CD8-positive, alpha-beta memory T cell (primary cell): ENCODE data around the gene OSGIN1. TPM values are rescaled to one million over a fixed set of nuclear protein-coding genes. Genes with fewer than 3 reads are reported as not detected.

Experiments used
- CTCF ChIA-PET: fragments of 350-600 bp; sonication (Branson Sonifier 250); formaldehyde crosslinking; loops from one replicate; lab custom pipeline; 2021; ENCODE audit warnings: antibody characterized with exemption; lab: Charles Lee
- POLR2A ChIA-PET: fragments of 350-600 bp; sonication (Branson Sonifier 250); formaldehyde crosslinking; loops from one replicate; lab custom pipeline; 2021; ENCODE audit warnings: antibody characterized with exemption; lab: Charles Lee
- DNase-seq, 5 donors: peaks; one replicate each; pipeline versions ENCODE4 v3.0.0 to v3.0.0-alpha.2; 2020 to 2022; ENCODE audit warnings: mixed read lengths in 1 of 5
- H3K27ac ChIP-seq: one replicate; pipeline ENCODE4 v1.7.0; 2013; ENCODE audit warnings: low read depth, mild to moderate bottlenecking, low read length, moderate library complexity
- H3K27me3 ChIP-seq: 2 replicates; pipeline ENCODE4 v1.7.0; 2013; ENCODE audit warnings: low read length, mild to moderate bottlenecking; ENCODE audit not compliant: insufficient read depth, poor library complexity, severe bottlenecking
- H3K36me3 ChIP-seq: 2 replicates; pipeline ENCODE4 v1.7.0; 2013; ENCODE audit warnings: mild to moderate bottlenecking, low read length, moderate library complexity; ENCODE audit not compliant: insufficient read depth
- H3K4me1 ChIP-seq: 2 replicates; pipeline ENCODE4 v1.7.0; 2013; ENCODE audit warnings: mild to moderate bottlenecking, low read length, moderate library complexity; ENCODE audit not compliant: insufficient read depth
- H3K4me3 ChIP-seq: 2 replicates; pipeline ENCODE4 v1.7.0; 2013; ENCODE audit warnings: mild to moderate bottlenecking, low read length
- H3K9me3 ChIP-seq: 2 replicates; pipeline ENCODE4 v1.7.0; 2013; ENCODE audit warnings: mild to moderate bottlenecking, low read length
- H3K27ac Mint-ChIP-seq, 8 donors: one replicate each; pipeline ENCODE4 v1.8.0; 2020 to 2021; ENCODE audit warnings: mixed read lengths in 8 of 8, mild to moderate bottlenecking in 6 of 8, inconsistent platforms in 3 of 8, moderate library complexity in 3 of 8
- H3K27me3 Mint-ChIP-seq, 2 donors: one replicate each; pipeline ENCODE4 v1.8.0; 2020 to 2021; ENCODE audit warnings: mixed read lengths in 2 of 2, mild to moderate bottlenecking in 1 of 2, moderate library complexity in 1 of 2
- H3K36me3 Mint-ChIP-seq, 3 donors: one replicate each; pipeline ENCODE4 v1.8.0; 2020 to 2021; ENCODE audit warnings: mixed read lengths in 3 of 3, inconsistent platforms in 1 of 3, mild to moderate bottlenecking in 1 of 3
- H3K4me1 Mint-ChIP-seq, 3 donors: one replicate each; pipeline ENCODE4 v1.8.0; 2020 to 2021; ENCODE audit warnings: mixed read lengths in 3 of 3, inconsistent platforms in 1 of 3, mild to moderate bottlenecking in 1 of 3
- H3K4me3 Mint-ChIP-seq, 7 donors: one replicate each; pipeline ENCODE4 v1.8.0; 2020 to 2021; ENCODE audit warnings: mixed read lengths in 7 of 7, mild to moderate bottlenecking in 6 of 7, moderate library complexity in 4 of 7, inconsistent platforms in 2 of 7
- H3K9me3 Mint-ChIP-seq, 5 donors: one replicate each; pipeline ENCODE4 v1.8.0; 2020 to 2022; ENCODE audit warnings: mixed read lengths in 5 of 5, mild to moderate bottlenecking in 3 of 5, moderate library complexity in 2 of 5, inconsistent platforms in 1 of 5
- polyA plus RNA-seq: library from polyadenylated mRNA; unstranded; fragments of 300-500 nt; fragmentation: Illumina TruSeq; gene quantifications from one replicate; pipeline ENCODE4 v1.2.3, GENCODE V29; 2021
- total RNA-seq, 2 experiments: library from RNA; stranded (reverse); gene quantifications; one replicate each; pipeline ENCODE4 v1.2.3, GENCODE V29; 2021

OSGIN1 gene
- total and polyA plus RNA-seq, 3 experiments from 2014 or later: 0.21 to 0.86 (median 0.83) TPM

GRCh38 chr16:83958846-83959565 lies 6.0 kb downstream of the OSGIN1 start:
- H3K27me3 Mint-ChIP-seq: peaks cover 14 to 16% of the 10 kb centered on the region in 2 donors
- no peak overlapping the region for H3K4me3 Mint-ChIP-seq
- no peaks in the 10 kb centered on the region for H3K36me3 Mint-ChIP-seq
- no peaks in the 10 kb centered on the region for H3K9me3 ChIP-seq
- no peaks in the 10 kb centered on the region for H3K4me1 ChIP-seq
- no peaks in the 10 kb centered on the region for H3K27me3 ChIP-seq
- H3K4me3 ChIP-seq: no peak overlapping the region
- no peak overlapping the region for H3K27ac ChIP-seq
- H3K27ac Mint-ChIP-seq: no peak overlapping the region
- CTCF ChIA-PET: interaction anchor here (1.7 kb wide), 1 partner anchor 228 kb away, joined by 4 read pairs; the partner anchor contains the start of gene TAF1C
- no peaks in the 10 kb centered on the region for H3K36me3 ChIP-seq
- POLR2A ChIA-PET: no interaction called here
- no peaks in the 10 kb centered on the region for H3K9me3 Mint-ChIP-seq
- DNase-seq: no peak
- peaks cover 0 to 5% (median 3%) of the 10 kb centered on the region in 3 donors for H3K4me1 Mint-ChIP-seq

- ChIA-PET CTCF (interaction anchor here (1.7 kb wide), 1 partner anchor 227 kb away, joined by 4 read pairs; the partner anchor contains the start of gene TAF1C), POLR2A (no interaction called here)
- Mint-ChIP-seq H3K27me3 (peaks cover 7 to 10% of the 10 kb centered on the region in 2 donors), H3K4me1 (no peaks in the 10 kb centered on the region), H3K27ac (no peak overlapping the region), H3K4me3 (no peak overlapping the region), H3K9me3 (no peaks in the 10 kb centered on the region), H3K36me3 (no peaks in the 10 kb centered on the region)
- Histone ChIP-seq H3K9me3 (no peaks in the 10 kb centered on the region), H3K36me3 (no peaks in the 10 kb centered on the region), H3K27ac (no peak overlapping the region), H3K4me1 (no peaks in the 10 kb centered on the region), H3K27me3 (no peaks in the 10 kb centered on the region), H3K4me3 (no peak overlapping the region)
- no peak for DNase-seq
Observed at GRCh38 chr16:83959656-83960434, 6.8 kb downstream of the OSGIN1 start.

- Mint-ChIP-seq H3K4me3 (no peak overlapping the region), H3K9me3 (no peaks in the 10 kb centered on the region), H3K27ac (peak overlapping the region in 2 of 8 donors; percentile 65 to 87), H3K36me3 (no peaks in the 10 kb centered on the region), H3K4me1 (no peaks in the 10 kb centered on the region), H3K27me3 (peaks cover 5 to 7% of the 10 kb centered on the region in 2 donors)
- POLR2A ChIA-PET: no interaction called here
- Histone ChIP-seq H3K4me1 (no peaks in the 10 kb centered on the region), H3K9me3 (no peaks in the 10 kb centered on the region), H3K4me3 (no peak overlapping the region), H3K36me3 (no peaks in the 10 kb centered on the region), H3K27ac (no peak overlapping the region), H3K27me3 (no peaks in the 10 kb centered on the region)
- no peak for DNase-seq
- CTCF ChIA-PET: no interaction called here
Observed at GRCh38 chr16:83960521-83961249, 7.6 kb downstream of the OSGIN1 start.

GRCh38 chr16:83961591-83961990 lies 8.6 kb downstream of the OSGIN1 start:
- Mint-ChIP-seq H3K4me1 (no peaks in the 10 kb centered on the region), H3K27me3 (peaks cover 4 to 6% of the 10 kb centered on the region in 2 donors), H3K4me3 (no peak overlapping the region), H3K9me3 (no peaks in the 10 kb centered on the region), H3K27ac (no peak overlapping the region), H3K36me3 (no peaks in the 10 kb centered on the region)
- CTCF ChIA-PET: no interaction called here
- no peaks in the 10 kb centered on the region for H3K27me3 ChIP-seq
- no peak overlapping the region for H3K27ac ChIP-seq
- no peaks in the 10 kb centered on the region for H3K9me3 ChIP-seq
- no peaks in the 10 kb centered on the region for H3K36me3 ChIP-seq
- DNase-seq: no peak
- POLR2A ChIA-PET: no interaction called here
- no peak overlapping the region for H3K4me3 ChIP-seq
- no peaks in the 10 kb centered on the region for H3K4me1 ChIP-seq

GRCh38 chr16:83963277-83964119 lies 10.5 kb downstream of the OSGIN1 start:
- POLR2A ChIA-PET: no interaction called here

GRCh38 chr16:83964684-83965443 lies 11.8 kb downstream of the OSGIN1 start:
- Histone ChIP-seq H3K36me3 (no peaks in the 10 kb centered on the region), H3K4me3 (no peak overlapping the region), H3K27ac (no peak overlapping the region), H3K4me1 (no peaks in the 10 kb centered on the region), H3K9me3 (no peaks in the 10 kb centered on the region), H3K27me3 (no peaks in the 10 kb centered on the region)
- Mint-ChIP-seq H3K36me3 (no peaks in the 10 kb centered on the region), H3K27me3 (peaks cover 6 to 15% of the 10 kb centered on the region in 2 donors), H3K4me1 (peaks cover 2 to 5% (median 5%) of the 10 kb centered on the region in 3 donors), H3K9me3 (no peaks in the 10 kb centered on the region), H3K27ac (no peak overlapping the region), H3K4me3 (no peak overlapping the region)
- DNase-seq: peak in 1 of 5 donors; percentile 39
- CTCF ChIA-PET: no interaction called here
- POLR2A ChIA-PET: no interaction called here

More at GRCh38 chr16:83963277-83964119, 10.5 kb downstream of the OSGIN1 start:
- Histone ChIP-seq H3K4me1 (no peaks in the 10 kb centered on the region), H3K27ac (no peak overlapping the region), H3K4me3 (no peak overlapping the region), H3K9me3 (no peaks in the 10 kb centered on the region), H3K36me3 (no peaks in the 10 kb centered on the region), H3K27me3 (no peaks in the 10 kb centered on the region)
- CTCF ChIA-PET: no interaction called here
- Mint-ChIP-seq H3K4me3 (no peak overlapping the region), H3K4me1 (peaks cover 2 to 5% (median 2%) of the 10 kb centered on the region in 3 donors), H3K27me3 (peaks cover 3 to 7% of the 10 kb centered on the region in 2 donors), H3K9me3 (no peaks in the 10 kb centered on the region), H3K36me3 (no peaks in the 10 kb centered on the region), H3K27ac (no peak overlapping the region)
- peak in 1 of 5 donors; percentile 25 for DNase-seq
